HEK293 (cell line): ENCODE data around the gene MED16.
A peak's percentile ranks its signal among the peaks of the same experiment; 100 is the strongest.

ENCODE experiments used
- CTCF ChIA-PET: fragments of 350-600 bp; formaldehyde crosslinking; extraction: SDS; loops from one replicate; lab custom pipeline; 2021; ENCODE audit warnings: antibody characterized with exemption; lab: Yijun Ruan, JAX
- POLR2A ChIA-PET: fragments of 300-600 bp; formaldehyde crosslinking; extraction: SDS; loops from one replicate; lab custom pipeline; 2020; ENCODE audit warnings: antibody characterized with exemption, inconsistent platforms; lab: Yijun Ruan, JAX
- H3K27ac ChIP-seq: fragments of 200-500 bp; sonication (Bioruptor generic); 2 replicates; pipeline ENCODE4 v1.5.1; 2014; ENCODE audit warnings: low read depth, low read length, control low read depth, inconsistent platforms; ENCODE audit errors: extremely low read depth
- H3K36me3 ChIP-seq, 2 experiments: fragments of 200-500 bp in 1 of 2; sonication (Bioruptor generic) in 1 of 2; 1 replicate in 1 of 2; 2 replicates in 1 of 2; pipeline ENCODE4 v1.5.1; 2014 to 2017; ENCODE audit warnings: inconsistent platforms in 2 of 2, low read length in 2 of 2; ENCODE audit not compliant: control insufficient read depth in 2 of 2, insufficient read depth in 1 of 2
- H3K4me1 ChIP-seq: fragments of 200-500 bp; sonication (Bioruptor generic); 2 replicates; pipeline ENCODE4 v1.5.1; 2014; ENCODE audit warnings: mild to moderate bottlenecking, low read length, inconsistent platforms; ENCODE audit not compliant: control insufficient read depth, insufficient read depth
- H3K4me3 ChIP-seq: 2 replicates; pipeline ENCODE4 v1.5.1; 2011; ENCODE audit warnings: low read depth, mild to moderate bottlenecking, control low read depth, low read length, moderate library complexity
- H3K9me3 ChIP-seq: fragments of 200-500 bp; sonication (Bioruptor generic); 2 replicates; pipeline ENCODE4 v1.5.1; 2014; ENCODE audit warnings: low read depth, low read length, inconsistent platforms; ENCODE audit not compliant: control insufficient read depth, insufficient read depth
- GLIS1 ChIP-seq: fragments of 450-650 bp; formaldehyde crosslinking; IDR thresholded peaks from 2 replicates; pipeline ENCODE4 v1.5.1; 2016; ENCODE audit warnings: missing biosample characterization, missing genetic modification characterization
- KLF1 ChIP-seq: fragments of 450-650 bp; formaldehyde crosslinking; IDR thresholded peaks from 2 replicates; pipeline ENCODE4 v1.5.1; 2016; ENCODE audit warnings: missing biosample characterization, missing genetic modification characterization
- SP2 ChIP-seq: fragments of 450-650 bp; formaldehyde crosslinking; IDR thresholded peaks from 2 replicates; pipeline ENCODE4 v1.5.1; 2016; ENCODE audit warnings: missing biosample characterization, missing genetic modification characterization
- ZIC2 ChIP-seq: fragments of 450-650 bp; formaldehyde crosslinking; IDR thresholded peaks from 2 replicates; pipeline ENCODE4 v1.5.1; 2016; ENCODE audit warnings: missing biosample characterization, missing genetic modification characterization
- ZNF174 ChIP-seq: fragments of 450-650 bp; formaldehyde crosslinking; IDR thresholded peaks from 2 replicates; pipeline ENCODE4 v1.5.0; 2017; ENCODE audit warnings: missing biosample characterization, mild to moderate bottlenecking, missing genetic modification characterization
- ZNF184 ChIP-seq: fragments of 450-650 bp; IDR thresholded peaks from 2 replicates; pipeline ENCODE4 v1.5.1; 2018; ENCODE audit warnings: missing biosample characterization, mild to moderate bottlenecking, missing genetic modification characterization
- ZNF24 ChIP-seq: fragments of 450-650 bp; formaldehyde crosslinking; IDR thresholded peaks from 2 replicates; pipeline ENCODE4 v1.5.1; 2016; ENCODE audit warnings: missing biosample characterization, missing genetic modification characterization
- ZNF354C ChIP-seq: fragments of 450-650 bp; formaldehyde crosslinking; IDR thresholded peaks from 2 replicates; pipeline ENCODE4 v1.5.1; 2016; ENCODE audit warnings: missing biosample characterization, missing genetic modification characterization, low read depth, borderline replicate concordance
- ZNF558 ChIP-seq: fragments of 450-650 bp; formaldehyde crosslinking; IDR thresholded peaks from 2 replicates; pipeline ENCODE4 v1.5.1; 2016; ENCODE audit warnings: missing biosample characterization, missing genetic modification characterization
- ZNF677 ChIP-seq: fragments of 450-650 bp; IDR thresholded peaks from 2 replicates; pipeline ENCODE4 v1.5.0; 2018; ENCODE audit warnings: missing biosample characterization, mild to moderate bottlenecking, missing genetic modification characterization, moderate library complexity
- TF ChIP-seq, protein P1 (sequence below): fragments of 450-650 bp; formaldehyde crosslinking; IDR thresholded peaks from 2 replicates; pipeline ENCODE4 v1.5.1; 2016; ENCODE audit warnings: missing biosample characterization, missing genetic modification characterization
- TF ChIP-seq, protein P2 (sequence below): fragments of 450-650 bp; formaldehyde crosslinking; IDR thresholded peaks from 2 replicates; pipeline ENCODE4 v1.5.1; 2016; ENCODE audit warnings: missing biosample characterization, missing genetic modification characterization
- TF ChIP-seq, protein P3 (sequence below): fragments of 450-650 bp; formaldehyde crosslinking; IDR thresholded peaks from 2 replicates; pipeline ENCODE4 v1.5.1; 2016; ENCODE audit warnings: missing biosample characterization, missing genetic modification characterization
- TF ChIP-seq, protein P4 (sequence below): fragments of 450-650 bp; formaldehyde crosslinking; IDR thresholded peaks from 2 replicates; pipeline ENCODE4 v1.5.1; 2017; ENCODE audit warnings: missing biosample characterization, missing genetic modification characterization

Gene MED16

DNA sequence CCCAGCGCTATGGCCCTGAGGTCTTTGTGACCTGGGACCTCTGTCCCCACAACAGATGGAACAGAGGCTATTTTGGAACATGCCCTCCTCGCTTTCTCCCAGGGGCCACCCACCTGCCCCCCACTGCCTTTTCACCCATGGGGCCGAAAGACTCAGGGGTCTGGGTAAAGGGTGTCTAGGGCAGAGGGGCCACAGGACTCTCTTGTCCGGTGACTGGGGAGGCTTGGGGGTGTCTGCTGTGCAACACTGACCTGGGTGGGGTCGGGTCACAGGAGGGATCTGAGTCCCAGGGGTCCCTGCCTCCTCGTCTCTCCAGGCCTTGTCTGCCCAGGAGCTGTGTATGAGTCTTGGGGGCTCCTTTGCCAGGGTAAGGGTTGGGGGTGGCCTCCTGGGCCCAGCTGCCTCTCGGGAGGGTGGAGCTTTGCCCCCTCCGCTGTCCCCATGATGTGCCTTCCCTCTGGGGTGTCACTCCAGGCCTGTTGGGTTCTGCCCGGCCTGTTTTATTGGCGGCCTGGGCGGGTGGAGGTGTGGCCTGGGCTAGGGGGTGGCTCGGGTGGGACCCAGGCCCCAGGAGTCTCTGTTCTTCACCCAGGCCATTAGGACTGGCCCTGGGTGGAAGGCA is 34.9 kb upstream of the MED16 start:
- H3K9me3 ChIP-seq = no peaks in the 10 kb centered on the region
- H3K36me3 ChIP-seq = peaks cover 0 to 31% of the 10 kb centered on the region in 2 experiments; a peak in 2 of 3 replicates
- H3K27ac ChIP-seq = no peak overlapping the region
- POLR2A ChIA-PET = no interaction called here
- TF ChIP-seq KLF1 (tag by site-specific recombination) = 0 out of 2 replicates have a peak, but pooled peaks have one; percentile 27
- TF ChIP-seq, protein P1, sequence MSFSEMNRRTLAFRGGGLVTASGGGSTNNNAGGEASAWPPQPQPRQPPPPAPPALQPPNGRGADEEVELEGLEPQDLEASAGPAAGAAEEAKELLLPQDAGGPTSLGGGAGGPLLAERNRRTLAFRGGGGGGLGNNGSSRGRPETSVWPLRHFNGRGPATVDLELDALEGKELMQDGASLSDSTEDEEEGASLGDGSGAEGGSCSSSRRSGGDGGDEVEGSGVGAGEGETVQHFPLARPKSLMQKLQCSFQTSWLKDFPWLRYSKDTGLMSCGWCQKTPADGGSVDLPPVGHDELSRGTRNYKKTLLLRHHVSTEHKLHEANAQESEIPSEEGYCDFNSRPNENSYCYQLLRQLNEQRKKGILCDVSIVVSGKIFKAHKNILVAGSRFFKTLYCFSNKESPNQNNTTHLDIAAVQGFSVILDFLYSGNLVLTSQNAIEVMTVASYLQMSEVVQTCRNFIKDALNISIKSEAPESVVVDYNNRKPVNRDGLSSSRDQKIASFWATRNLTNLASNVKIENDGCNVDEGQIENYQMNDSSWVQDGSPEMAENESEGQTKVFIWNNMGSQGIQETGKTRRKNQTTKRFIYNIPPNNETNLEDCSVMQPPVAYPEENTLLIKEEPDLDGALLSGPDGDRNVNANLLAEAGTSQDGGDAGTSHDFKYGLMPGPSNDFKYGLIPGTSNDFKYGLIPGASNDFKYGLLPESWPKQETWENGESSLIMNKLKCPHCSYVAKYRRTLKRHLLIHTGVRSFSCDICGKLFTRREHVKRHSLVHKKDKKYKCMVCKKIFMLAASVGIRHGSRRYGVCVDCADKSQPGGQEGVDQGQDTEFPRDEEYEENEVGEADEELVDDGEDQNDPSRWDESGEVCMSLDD (tag by site-specific recombination) = no peak
- TF ChIP-seq SP2 = peak; percentile 18; the same call in 1 of the 2 replicates
- TF ChIP-seq GLIS1 (tag by site-specific recombination) = peak; percentile 79
- TF ChIP-seq, protein P2, sequence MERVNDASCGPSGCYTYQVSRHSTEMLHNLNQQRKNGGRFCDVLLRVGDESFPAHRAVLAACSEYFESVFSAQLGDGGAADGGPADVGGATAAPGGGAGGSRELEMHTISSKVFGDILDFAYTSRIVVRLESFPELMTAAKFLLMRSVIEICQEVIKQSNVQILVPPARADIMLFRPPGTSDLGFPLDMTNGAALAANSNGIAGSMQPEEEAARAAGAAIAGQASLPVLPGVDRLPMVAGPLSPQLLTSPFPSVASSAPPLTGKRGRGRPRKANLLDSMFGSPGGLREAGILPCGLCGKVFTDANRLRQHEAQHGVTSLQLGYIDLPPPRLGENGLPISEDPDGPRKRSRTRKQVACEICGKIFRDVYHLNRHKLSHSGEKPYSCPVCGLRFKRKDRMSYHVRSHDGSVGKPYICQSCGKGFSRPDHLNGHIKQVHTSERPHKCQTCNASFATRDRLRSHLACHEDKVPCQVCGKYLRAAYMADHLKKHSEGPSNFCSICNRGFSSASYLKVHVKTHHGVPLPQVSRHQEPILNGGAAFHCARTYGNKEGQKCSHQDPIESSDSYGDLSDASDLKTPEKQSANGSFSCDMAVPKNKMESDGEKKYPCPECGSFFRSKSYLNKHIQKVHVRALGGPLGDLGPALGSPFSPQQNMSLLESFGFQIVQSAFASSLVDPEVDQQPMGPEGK = peak; percentile 7; the same call in 1 of the 2 replicates
- TF ChIP-seq, protein P3, sequence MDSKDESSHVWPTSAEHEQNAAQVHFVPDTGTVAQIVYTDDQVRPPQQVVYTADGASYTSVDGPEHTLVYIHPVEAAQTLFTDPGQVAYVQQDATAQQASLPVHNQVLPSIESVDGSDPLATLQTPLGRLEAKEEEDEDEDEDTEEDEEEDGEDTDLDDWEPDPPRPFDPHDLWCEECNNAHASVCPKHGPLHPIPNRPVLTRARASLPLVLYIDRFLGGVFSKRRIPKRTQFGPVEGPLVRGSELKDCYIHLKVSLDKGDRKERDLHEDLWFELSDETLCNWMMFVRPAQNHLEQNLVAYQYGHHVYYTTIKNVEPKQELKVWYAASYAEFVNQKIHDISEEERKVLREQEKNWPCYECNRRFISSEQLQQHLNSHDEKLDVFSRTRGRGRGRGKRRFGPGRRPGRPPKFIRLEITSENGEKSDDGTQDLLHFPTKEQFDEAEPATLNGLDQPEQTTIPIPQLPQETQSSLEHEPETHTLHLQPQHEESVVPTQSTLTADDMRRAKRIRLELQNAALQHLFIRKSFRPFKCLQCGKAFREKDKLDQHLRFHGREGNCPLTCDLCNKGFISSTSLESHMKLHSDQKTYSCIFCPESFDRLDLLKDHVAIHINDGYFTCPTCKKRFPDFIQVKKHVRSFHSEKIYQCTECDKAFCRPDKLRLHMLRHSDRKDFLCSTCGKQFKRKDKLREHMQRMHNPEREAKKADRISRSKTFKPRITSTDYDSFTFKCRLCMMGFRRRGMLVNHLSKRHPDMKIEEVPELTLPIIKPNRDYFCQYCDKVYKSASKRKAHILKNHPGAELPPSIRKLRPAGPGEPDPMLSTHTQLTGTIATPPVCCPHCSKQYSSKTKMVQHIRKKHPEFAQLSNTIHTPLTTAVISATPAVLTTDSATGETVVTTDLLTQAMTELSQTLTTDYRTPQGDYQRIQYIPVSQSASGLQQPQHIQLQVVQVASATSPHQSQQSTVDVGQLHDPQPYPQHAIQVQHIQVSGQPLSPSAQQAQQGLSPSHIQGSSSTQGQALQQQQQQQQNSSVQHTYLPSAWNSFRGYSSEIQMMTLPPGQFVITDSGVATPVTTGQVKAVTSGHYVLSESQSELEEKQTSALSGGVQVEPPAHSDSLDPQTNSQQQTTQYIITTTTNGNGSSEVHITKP (tag by site-specific recombination) = 0 out of 2 replicates have a peak, but pooled peaks have one; percentile 21
- peak; percentile 70 for TF ChIP-seq ZIC2 (tag by site-specific recombination)
- no peak for TF ChIP-seq ZNF558
- H3K4me3 ChIP-seq = no peak overlapping the region
- H3K4me1 ChIP-seq = no peaks in the 10 kb centered on the region
- CTCF ChIA-PET = interaction anchor here (0.7 kb wide), 1 partner anchor 155 kb away, joined by 3 read pairs; no protein-coding TSS in a partner anchor

DNA sequence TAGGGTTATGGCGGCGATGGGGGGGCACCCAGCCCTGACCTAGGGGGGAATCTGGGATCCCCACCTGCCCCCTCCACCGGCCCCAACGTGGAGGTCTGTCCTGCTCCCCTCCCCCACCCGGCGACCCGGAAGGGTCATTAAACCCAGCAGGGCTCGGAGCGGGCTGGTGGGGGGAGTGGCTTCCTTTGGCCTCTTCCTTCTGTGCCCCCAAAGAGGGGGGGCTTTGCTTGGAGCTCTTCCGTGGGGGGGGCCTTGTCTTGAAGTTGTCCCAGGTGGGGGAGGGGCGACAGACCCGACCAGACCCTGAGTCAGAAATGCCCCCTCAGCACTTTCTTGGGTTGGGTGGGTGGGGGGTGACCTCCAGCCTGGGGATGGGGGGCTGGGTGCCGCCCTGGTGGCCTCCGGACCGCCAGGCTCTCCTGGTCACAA is 34.4 kb upstream of the MED16 start:
- ChIA-PET POLR2A (no interaction called here), CTCF (interaction anchor here (0.7 kb wide), 1 partner anchor 155 kb away, joined by 3 read pairs; no protein-coding TSS in a partner anchor)
- Histone ChIP-seq H3K4me3 (peak overlapping the region; percentile 83; the same call in 1 of the 2 replicates), H3K9me3 (no peaks in the 10 kb centered on the region), H3K4me1 (no peaks in the 10 kb centered on the region), H3K27ac (0 out of 2 replicates have a peak overlapping the region, but pooled peaks have one; percentile 9), H3K36me3 (peaks cover 0 to 27% of the 10 kb centered on the region in 2 experiments; a peak in 2 of 3 replicates)
- TF ChIP-seq, protein P4, sequence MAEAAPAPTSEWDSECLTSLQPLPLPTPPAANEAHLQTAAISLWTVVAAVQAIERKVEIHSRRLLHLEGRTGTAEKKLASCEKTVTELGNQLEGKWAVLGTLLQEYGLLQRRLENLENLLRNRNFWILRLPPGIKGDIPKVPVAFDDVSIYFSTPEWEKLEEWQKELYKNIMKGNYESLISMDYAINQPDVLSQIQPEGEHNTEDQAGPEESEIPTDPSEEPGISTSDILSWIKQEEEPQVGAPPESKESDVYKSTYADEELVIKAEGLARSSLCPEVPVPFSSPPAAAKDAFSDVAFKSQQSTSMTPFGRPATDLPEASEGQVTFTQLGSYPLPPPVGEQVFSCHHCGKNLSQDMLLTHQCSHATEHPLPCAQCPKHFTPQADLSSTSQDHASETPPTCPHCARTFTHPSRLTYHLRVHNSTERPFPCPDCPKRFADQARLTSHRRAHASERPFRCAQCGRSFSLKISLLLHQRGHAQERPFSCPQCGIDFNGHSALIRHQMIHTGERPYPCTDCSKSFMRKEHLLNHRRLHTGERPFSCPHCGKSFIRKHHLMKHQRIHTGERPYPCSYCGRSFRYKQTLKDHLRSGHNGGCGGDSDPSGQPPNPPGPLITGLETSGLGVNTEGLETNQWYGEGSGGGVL (tag by site-specific recombination) = 0 out of 2 replicates have a peak, but pooled peaks have one; percentile 15
- TF ChIP-seq ZNF184 (tag by site-specific recombination) = no peak
- TF ChIP-seq ZNF354C = no peak
- TF ChIP-seq ZNF24 (tag by site-specific recombination) = no peak
- no peak for TF ChIP-seq ZNF677
- TF ChIP-seq, protein P1 (tag by site-specific recombination) = 0 out of 2 replicates have a peak, but pooled peaks have one; percentile 15
- TF ChIP-seq ZNF174 (tag by site-specific recombination) = no peak
